Heart right ventricle (tissue), 16 donors: ENCODE measurements around the gene GPRIN1. TPM values are rescaled to one million over a fixed set of nuclear protein-coding genes. Genes with fewer than 3 reads are reported as not detected.

Experiments
- ATAC-seq, 8 donors: fragments of 200-7000 bp; cut with Tn5 transposase; one replicate each; pipeline ENCODE4 v1.9.1; 2020; ENCODE audit warnings: mild to moderate bottlenecking in 8 of 8, moderate library complexity in 8 of 8, moderate number of reproducible peaks in 1 of 8
- DNase-seq, 2 donors: peaks; one replicate each; pipeline ENCODE4 v3.0.0-alpha.2; 2020
- H3K27ac ChIP-seq, 10 donors: fragments of 200-600 bp; sonication (generic) in 2 of 10; one replicate each; pipeline versions ENCODE4 v1.5.0 to v1.8.0; 2020 to 2022; ENCODE audit warnings: mild to moderate bottlenecking in 3 of 10
- H3K27me3 ChIP-seq, 7 donors: fragments of 200-600 bp; one replicate each; pipeline ENCODE4 v1.8.0; 2021 to 2022; ENCODE audit warnings: mild to moderate bottlenecking in 2 of 7
- H3K36me3 ChIP-seq, 9 donors: fragments of 200-600 bp; sonication (generic) in 1 of 9; one replicate each; pipeline versions ENCODE4 v1.5.0 to v1.8.0; 2020 to 2022; ENCODE audit warnings: mild to moderate bottlenecking in 2 of 9
- H3K4me1 ChIP-seq, 9 donors: fragments of 200-600 bp; sonication (generic) in 1 of 9; one replicate each; pipeline versions ENCODE4 v1.5.0 to v1.8.0; 2020 to 2022; ENCODE audit warnings: mild to moderate bottlenecking in 4 of 9
- H3K4me3 ChIP-seq, 10 donors: fragments of 200-600 bp; sonication (generic) in 2 of 10; one replicate each; pipeline versions ENCODE4 v1.5.0 to v1.8.0; 2020 to 2022; ENCODE audit warnings: mild to moderate bottlenecking in 7 of 10, moderate library complexity in 2 of 10
- H3K9me3 ChIP-seq, 11 donors: fragments of 200-600 bp in 10 of 11; sonication (generic) in 2 of 11; one replicate each; pipeline versions ENCODE4 v1.5.0 to v1.8.0; 2013 to 2022; ENCODE audit warnings: mild to moderate bottlenecking in 2 of 11, control low read depth in 1 of 11, moderate library complexity in 1 of 11
- CTCF ChIP-seq, 9 donors: fragments of 200-600 bp; sonication (generic) in 2 of 9; IDR thresholded peaks; one replicate each; pipeline versions ENCODE4 v1.5.0 to v1.8.0; 2021 to 2022; ENCODE audit warnings: antibody characterized with exemption in 9 of 9, mild to moderate bottlenecking in 5 of 9, moderate library complexity in 1 of 9
- WGBS, 2 donors: extraction: QIAGEN DNeasy Blood & Tissue Kit; methylation state at CpG; one replicate each; pipeline ENCODE4 v1.1.7; 2013; ENCODE audit warnings: inconsistent platforms in 1 of 2; 5-methylcytosine and 5-hydroxymethylcytosine counted together
- intact Hi-C, 10 donors: fragments of 100-400 bp; cut with DNase I; formaldehyde crosslinking; loops; one replicate each; pipeline versions ENCODE4 v1.11.1 to v1.14.2; 2022
- polyA plus RNA-seq, 2 donors: library from polyadenylated mRNA; stranded (reverse); fragments of 200-250 nt; gene quantifications; one replicate each; pipeline ENCODE4 v1.2.3, GENCODE V29; 2013
- total RNA-seq, 10 donors: library from RNA; stranded (reverse); fragmentation: NEBNext Ultra II Directional in 3 of 10; extraction: Animal tissue kit (Norgen Biotek cat#: 25700) in 3 of 10; gene quantifications; one replicate each; pipeline versions ENCODE4 v1.2.1 to v1.2.4, GENCODE V29; 2021 to 2023
- donor health status: Arrhythmogenic right ventricular cardiomyopathy.
- donor health status: ischemic (EF 13 %, LVEDD 7.1; RV severe dilation, severe dysfunction).
- donor health status: healthy with polysubstance abuse.
- donor health status: DM: no; HTN: yes; CAD: no.
- donor health status: DM: no; HTN: no; CAD: no.
- donor health status: ischemic (EF 25% LVEDD 6.9; RV normal size, moderate dysfunction).
- donor health status: ischemic (EF 25% LVEDD 5.7; RV mildly dilated, moderate dysfunction).
- donor health status: healthy.
- donor health status: DM: yes; HTN: yes; CAD: no.
- donor health status: Ischemic cardiomyopathy.
- donor health status: ischemic (EF 35%, LVEDD 5.7; RV mildly dilated, moderate dysfunction).
- donor health status: nonischemic (EF 11% LVEDD 7.7; RV severe dilation, severe dysfunction).
- donor health status: DM: yes; HTN: yes; CAD: no.
- donor health status: PGD.
- donor health status: ischemic (EF 29% LVEDD 5.4; RV normal size, mild dysfunction).
- donor health status: nonischemic (EF 23%, LVEDD 6.1; RV moderate dilation, normal function).

GPRIN1 gene
- total and polyA plus RNA-seq, 12 donors = 0.06 to 1.0 (median 0.36) TPM

GRCh38 chr5:176564002-176564401 is 46.0 kb downstream of the GPRIN1 start:
- H3K36me3 ChIP-seq = no peaks in the 10 kb centered on the region
- WGBS, 2 donors = 70 to 72% methylated on average over 10 of the region's 10 CpGs
- intact Hi-C loops = no loop called here
- TF ChIP-seq CTCF (IDR thresholded peaks at IDR 0.05) = no peak
- DNase-seq (no peak), ATAC-seq (no peak)
- no peaks in the 10 kb centered on the region for H3K9me3 ChIP-seq
- no peaks in the 10 kb centered on the region for H3K4me1 ChIP-seq
- no peak overlapping the region for H3K4me3 ChIP-seq
- H3K27ac ChIP-seq = no peak overlapping the region
- H3K27me3 ChIP-seq = peaks cover 0 to 44% (median 14%) of the 10 kb centered on the region in 7 donors

- Histone ChIP-seq H3K27me3 (peaks cover 0 to 27% (median 6%) of the 10 kb centered on the region in 7 donors), H3K4me3 (no peak overlapping the region), H3K4me1 (peaks cover 0 to under 1% (median 0%) of the 10 kb centered on the region in 9 donors), H3K27ac (no peak overlapping the region), H3K36me3 (no peaks in the 10 kb centered on the region), H3K9me3 (no peaks in the 10 kb centered on the region)
- TF ChIP-seq CTCF (IDR thresholded peaks at IDR 0.05) = no peak
- WGBS, 2 donors = 54 to 62% methylated on average over 10 of the region's 10 CpGs
- no peak for ATAC-seq
- no peak for DNase-seq
- intact Hi-C loops = no loop called here
These were observed 47.8 kb downstream of the GPRIN1 start for GRCh38 chr5:176562189-176562588.

GRCh38 chr5:176561259-176561658 is 48.7 kb downstream of the GPRIN1 start:
- H3K36me3 ChIP-seq = no peaks in the 10 kb centered on the region
- H3K9me3 ChIP-seq = no peaks in the 10 kb centered on the region
- DNase-seq = no peak
- peaks cover 0 to 3% (median 0%) of the 10 kb centered on the region in 9 donors for H3K4me1 ChIP-seq
- TF ChIP-seq CTCF (IDR thresholded peaks at IDR 0.05) = no peak
- no peak overlapping the region for H3K4me3 ChIP-seq
- no peak for ATAC-seq
- no peak overlapping the region for H3K27ac ChIP-seq
- intact Hi-C loops = no loop called here
- WGBS, 2 donors = 81 to 89% methylated on average over 3 of the region's 3 CpGs
- H3K27me3 ChIP-seq = peaks cover 0 to 23% (median 6%) of the 10 kb centered on the region in 7 donors

GRCh38 chr5:176560364-176560763 is 49.6 kb downstream of the GPRIN1 start:
- no peaks in the 10 kb centered on the region for H3K9me3 ChIP-seq
- DNase-seq (no peak), ATAC-seq (no peak)
- H3K27me3 ChIP-seq = peaks cover 0 to 18% (median 6%) of the 10 kb centered on the region in 7 donors
- H3K4me1 ChIP-seq = peaks cover 0 to 3% (median 0%) of the 10 kb centered on the region in 9 donors
- WGBS, 2 donors = 67 to 71% methylated on average over 8 of the region's 8 CpGs
- intact Hi-C loops = no loop called here
- TF ChIP-seq CTCF (IDR thresholded peaks at IDR 0.05) = no peak
- H3K36me3 ChIP-seq = no peaks in the 10 kb centered on the region
- H3K4me3 ChIP-seq = no peak overlapping the region
- no peak overlapping the region for H3K27ac ChIP-seq
